Right renal cortex interstitium (tissue), 3 donors: ENCODE measurements around the gene CUL3. TPM values are rescaled to one million over a fixed set of nuclear protein-coding genes. Genes with fewer than 3 reads are reported as not detected.
"Not testable (repeated sequence)": the region's sequence is repeated elsewhere in the genome, so short reads cannot be mapped to it uniquely, and the experiment has no call there.

Experiments
- DNase-seq, 3 donors: peaks; one replicate each; pipeline ENCODE4 v3.0.0-alpha.2; 2013; ENCODE audit warnings: low read depth in 3 of 3, low spot score in 2 of 3
- polyA plus RNA-seq, 3 donors: library from polyadenylated mRNA; unstranded; fragments of 120-200 nt; gene quantifications; one replicate each; pipeline ENCODE4 v1.2.1, GENCODE V29; 2013; ENCODE audit not compliant: insufficient read length in 3 of 3

CUL3 gene
- polyA plus RNA-seq, 3 donors: 138 to 141 (median 139) TPM

GRCh38 chr2:224583033-224583432, 2.1 kb downstream of the CUL3 start:
- DNase-seq: not testable (repeated sequence)

DNA sequence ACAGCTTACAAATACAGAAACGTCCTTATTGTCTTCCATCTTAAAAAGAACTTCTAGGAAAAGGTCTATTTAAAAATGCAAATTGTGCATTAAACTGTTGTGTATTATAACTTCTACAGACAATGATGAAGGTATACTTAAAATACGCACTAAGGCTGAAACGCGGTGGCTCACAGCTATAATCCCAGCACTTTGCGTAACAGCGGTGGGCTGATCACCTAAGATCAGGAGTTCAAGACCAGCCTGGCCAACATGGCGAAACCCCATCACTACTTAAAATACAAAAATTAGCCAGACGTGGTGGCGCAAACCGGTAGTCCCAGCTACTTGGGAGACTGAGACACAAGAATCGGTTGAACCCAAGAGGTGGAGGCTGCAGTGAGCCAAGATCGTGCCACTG, 4.9 kb downstream of the CUL3 start:
- DNase-seq: no peak

DNA sequence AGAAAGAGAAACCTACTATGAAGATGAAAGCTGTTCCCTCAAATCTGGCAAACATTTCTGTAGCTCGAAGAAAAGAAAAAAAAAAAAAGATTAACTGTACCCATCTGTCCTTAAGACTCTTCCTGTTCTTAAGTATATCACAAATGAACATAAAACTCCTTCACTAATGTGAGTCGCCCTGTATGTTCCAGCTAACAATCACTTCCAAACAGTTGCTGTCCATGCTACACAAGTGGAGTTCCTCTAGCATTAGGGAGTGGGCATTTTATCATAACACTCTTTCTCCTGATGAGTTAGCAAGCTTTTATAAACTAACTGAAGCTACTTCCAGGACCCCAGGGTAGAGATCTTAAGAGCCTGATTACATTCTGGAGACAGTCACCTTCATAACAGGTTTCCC, 5.8 kb downstream of the CUL3 start:
- no peak for DNase-seq

- no peak for DNase-seq
Observed at GRCh38 chr2:224577541-224577940, 7.6 kb downstream of the CUL3 start.

GRCh38 chr2:224576088-224576715, 9.0 kb downstream of the CUL3 start:
- no peak for DNase-seq

- no peak for DNase-seq
Observed at GRCh38 chr2:224574423-224575084, 10.6 kb downstream of the CUL3 start.

- DNase-seq: no peak
Observed at GRCh38 chr2:224573724-224574123, 11.4 kb downstream of the CUL3 start.

DNA sequence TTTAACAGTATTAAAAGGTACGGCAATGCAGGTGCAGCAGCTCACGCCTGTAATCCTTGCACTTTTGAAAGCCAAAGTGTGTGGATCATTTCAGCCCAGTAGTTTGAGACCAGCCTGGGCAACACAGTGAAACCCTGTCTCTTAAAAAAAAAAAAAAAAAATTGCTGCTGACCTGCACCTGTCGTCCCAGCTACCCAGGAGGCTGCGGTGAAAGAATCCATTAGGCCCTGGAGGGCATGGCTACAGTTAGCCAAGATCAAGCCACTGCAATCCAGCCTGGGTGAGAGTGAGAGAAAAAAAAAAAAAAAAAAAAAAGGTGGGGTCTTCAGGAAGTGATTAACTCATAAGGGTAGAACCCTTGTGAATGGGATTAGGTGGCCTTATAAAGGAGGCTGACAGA, 12.8 kb downstream of the CUL3 start:
- no peak for DNase-seq

- no peak for DNase-seq
Observed at GRCh38 chr2:224570328-224570993, 14.7 kb downstream of the CUL3 start.

GRCh38 chr2:224569654-224570053, 15.5 kb downstream of the CUL3 start:
- DNase-seq: no peak

DNA sequence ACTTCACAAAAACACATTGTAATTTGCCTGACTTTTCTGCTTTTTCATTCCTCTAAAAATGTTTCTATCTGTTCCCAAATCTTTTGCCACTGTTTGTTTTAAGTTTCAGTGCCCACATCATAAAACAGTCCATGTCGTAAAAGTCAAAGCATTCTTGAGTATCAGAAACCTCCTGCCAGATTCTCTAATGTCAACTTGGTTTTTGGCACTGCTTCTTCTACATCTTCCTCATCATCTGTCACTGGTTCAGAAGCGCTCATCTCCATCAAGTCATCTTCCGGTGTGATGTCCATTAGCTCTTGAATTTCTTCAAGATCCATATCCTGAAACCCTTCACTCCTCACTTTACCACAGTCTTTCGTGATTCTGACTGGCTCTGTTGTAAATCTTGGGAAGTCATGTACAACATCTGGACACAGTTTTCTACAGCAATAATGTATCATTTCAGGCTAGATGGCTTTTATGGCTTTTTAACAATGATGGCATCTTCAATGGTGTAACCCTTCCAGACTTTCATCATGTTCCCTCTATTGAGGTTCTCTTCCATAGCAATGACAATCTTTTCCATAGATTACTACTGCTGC, 19.6 kb downstream of the CUL3 start:
- no peak for DNase-seq

DNA sequence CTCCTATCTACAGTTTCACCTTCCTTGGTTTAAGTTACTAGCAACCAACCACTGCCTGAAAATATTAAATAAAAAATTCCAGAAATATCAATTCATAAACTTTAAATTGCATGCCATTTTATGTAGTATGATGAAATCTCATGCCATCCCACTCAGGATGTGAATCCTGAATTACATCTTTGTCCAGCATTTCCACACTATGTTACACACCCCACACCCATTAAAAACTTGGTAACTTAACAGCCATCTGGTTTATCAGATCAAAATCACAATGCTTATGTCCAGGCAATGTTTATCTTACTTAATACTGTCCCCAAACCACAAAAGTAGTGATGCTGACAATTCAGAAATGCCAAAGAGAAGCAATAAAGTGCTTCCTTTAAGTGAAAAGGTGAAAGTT, 21.6 kb downstream of the CUL3 start:
- DNase-seq: no peak

DNA sequence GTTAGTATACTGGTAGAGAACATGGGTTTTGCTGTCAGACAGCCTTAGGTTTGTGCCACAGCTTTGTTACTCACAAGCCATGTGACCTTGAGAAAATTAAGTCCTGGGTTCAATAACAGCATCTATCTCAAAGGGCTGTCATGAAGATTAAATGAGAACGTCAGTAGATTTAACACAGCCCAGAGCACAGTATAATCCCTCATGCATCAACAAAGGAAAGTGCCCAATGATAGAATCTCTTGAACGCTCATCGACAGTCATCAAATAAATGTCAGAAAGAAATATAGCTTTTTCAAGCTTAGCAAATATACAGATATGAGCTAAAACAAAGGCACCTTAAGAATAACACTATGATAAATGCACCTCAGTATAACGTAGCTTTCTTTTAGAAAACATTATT, 22.3 kb downstream of the CUL3 start:
- no peak for DNase-seq

DNA sequence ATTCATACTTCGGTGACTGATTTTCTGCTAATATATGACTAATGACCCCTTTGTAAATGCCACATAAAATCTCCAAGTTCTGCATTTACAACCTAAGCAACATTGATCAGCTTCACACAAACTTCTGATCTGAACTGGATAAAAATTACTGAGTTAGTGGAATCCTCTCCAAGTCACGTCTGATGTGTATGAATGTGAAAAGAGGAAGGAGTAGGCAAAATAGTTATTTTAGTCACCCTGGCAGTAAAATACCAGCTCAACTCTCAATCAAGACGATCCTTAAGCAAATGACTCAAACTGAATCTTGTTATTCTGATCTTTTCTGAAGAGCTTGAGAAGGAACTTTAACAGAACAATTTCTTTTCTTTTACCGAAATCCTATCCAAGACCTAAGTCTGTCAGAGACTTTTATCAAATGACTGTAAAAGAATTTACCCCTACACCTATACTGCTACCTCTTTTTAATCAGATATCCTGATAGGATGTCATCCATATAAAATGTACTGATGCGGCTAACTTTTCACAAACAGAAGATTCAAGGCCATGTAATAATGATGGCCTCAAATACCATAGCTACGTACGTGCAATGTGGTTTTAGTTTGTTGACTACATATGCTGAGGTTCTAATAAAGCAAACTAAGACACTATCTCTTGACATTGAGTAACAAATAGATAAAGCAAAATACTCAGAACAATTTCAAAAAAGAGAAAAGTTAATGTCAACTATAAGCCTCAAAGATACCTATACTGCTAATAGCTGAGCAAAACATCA, 23.7 kb downstream of the CUL3 start:
- DNase-seq: no peak

- DNase-seq: no peak
Observed at GRCh38 chr2:224560549-224560948, 24.6 kb downstream of the CUL3 start.

- no peak for DNase-seq
Observed at GRCh38 chr2:224557610-224558009, 27.6 kb downstream of the CUL3 start.

DNA sequence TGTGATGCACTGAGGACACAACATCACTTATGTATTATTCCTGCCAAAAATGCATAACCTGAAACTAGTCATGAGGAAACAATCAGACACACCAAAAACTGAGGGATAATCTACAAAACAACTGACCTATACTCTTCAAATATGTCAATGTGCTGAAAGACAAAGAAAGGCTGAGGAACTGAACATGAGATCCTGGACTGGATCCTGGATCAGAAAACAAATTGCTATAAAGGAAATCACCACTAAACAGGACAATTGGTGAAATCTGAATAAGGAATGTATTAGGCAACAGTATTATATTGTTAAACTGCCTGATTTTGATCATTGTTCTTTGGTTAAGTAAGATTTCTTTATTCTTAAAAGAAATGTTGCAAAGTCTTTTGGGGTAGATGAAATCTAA, 28.8 kb downstream of the CUL3 start:
- DNase-seq: no peak

DNA sequence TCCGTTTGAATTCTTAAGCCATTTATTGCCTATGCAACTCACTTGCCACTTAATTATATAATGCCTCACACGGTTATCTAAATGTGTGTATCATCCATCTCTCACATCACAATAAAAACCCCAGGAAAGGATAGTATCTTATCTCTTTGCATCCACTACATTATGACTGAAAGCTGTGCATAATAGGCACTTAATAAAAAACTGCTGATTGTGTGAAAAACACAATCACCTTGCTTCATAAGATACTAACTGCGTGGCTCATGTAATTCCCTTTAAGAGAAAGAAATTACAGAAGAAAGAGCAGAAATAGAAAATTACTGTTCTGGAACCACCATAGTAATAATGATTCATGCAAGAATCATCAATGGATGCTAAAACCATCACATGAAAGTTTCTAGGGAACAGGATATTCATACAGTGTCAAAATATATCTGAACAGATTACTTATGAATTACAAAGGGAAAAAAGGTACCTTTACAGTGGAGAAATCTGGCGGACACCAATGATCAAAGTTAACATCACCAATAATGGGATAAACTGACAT, 29.3 kb downstream of the CUL3 start:
- no peak for DNase-seq

DNA sequence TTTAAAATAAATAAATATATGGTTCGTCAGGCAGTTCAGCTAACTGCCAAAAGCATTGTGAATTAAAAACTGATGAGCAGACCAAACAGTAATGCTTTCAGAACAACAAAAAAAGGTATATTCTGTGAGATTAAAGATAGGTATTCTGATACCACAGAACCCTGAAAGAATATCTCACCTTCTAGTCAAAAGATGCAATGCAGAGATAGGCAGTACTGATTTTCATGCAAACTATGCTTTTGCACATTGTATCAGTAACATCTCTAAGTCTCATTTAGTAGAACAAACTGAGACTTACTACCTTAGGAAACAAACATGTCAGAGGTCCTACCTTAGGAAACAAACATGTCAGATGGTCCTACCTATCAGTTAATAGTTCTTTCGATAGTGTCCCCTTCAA, 32.4 kb downstream of the CUL3 start:
- no peak for DNase-seq

- no peak for DNase-seq
Observed at GRCh38 chr2:224551693-224552092, 33.5 kb downstream of the CUL3 start.

GRCh38 chr2:224546926-224547325, 38.2 kb downstream of the CUL3 start:
- no peak for DNase-seq
